Effector CD4-positive, alpha-beta T cell (primary cell): ENCODE measurements around the gene EIF5AL1.

Experiments
- DNase-seq: peaks from one replicate; pipeline ENCODE4 v3.0.0-alpha.2; 2020

EIF5AL1 gene

GRCh38 chr10:79561257-79561656 is 48.9 kb downstream of the EIF5AL1 start:
- no peak for DNase-seq

GRCh38 chr10:79562135-79562756 is 49.9 kb downstream of the EIF5AL1 start:
- DNase-seq = peak; percentile 29

- no peak for DNase-seq
Measured at GRCh38 chr10:79563426-79563825, 51.1 kb downstream of the EIF5AL1 start.
